C4-2B (cell line): ENCODE data around the gene ODF2.

Experiments used
- CTCF ChIP-seq: fragments of 450-650 bp; conservative IDR thresholded peaks from 2 replicates; pipeline ENCODE4 v1.5.1; 2017; ENCODE audit warnings: mild to moderate bottlenecking
- ZFX ChIP-seq: fragments of 450-650 bp; IDR thresholded peaks from 2 replicates; pipeline ENCODE4 v1.6.1; 2017

- TF ChIP-seq CTCF (no peak), ZFX (no peak)
These were observed 90.7 kb downstream of the ODF2 start for GRCh38 chr9:128546504-128546903.
